Measurements from ENCODE around the gene NALCN.

DNA sequence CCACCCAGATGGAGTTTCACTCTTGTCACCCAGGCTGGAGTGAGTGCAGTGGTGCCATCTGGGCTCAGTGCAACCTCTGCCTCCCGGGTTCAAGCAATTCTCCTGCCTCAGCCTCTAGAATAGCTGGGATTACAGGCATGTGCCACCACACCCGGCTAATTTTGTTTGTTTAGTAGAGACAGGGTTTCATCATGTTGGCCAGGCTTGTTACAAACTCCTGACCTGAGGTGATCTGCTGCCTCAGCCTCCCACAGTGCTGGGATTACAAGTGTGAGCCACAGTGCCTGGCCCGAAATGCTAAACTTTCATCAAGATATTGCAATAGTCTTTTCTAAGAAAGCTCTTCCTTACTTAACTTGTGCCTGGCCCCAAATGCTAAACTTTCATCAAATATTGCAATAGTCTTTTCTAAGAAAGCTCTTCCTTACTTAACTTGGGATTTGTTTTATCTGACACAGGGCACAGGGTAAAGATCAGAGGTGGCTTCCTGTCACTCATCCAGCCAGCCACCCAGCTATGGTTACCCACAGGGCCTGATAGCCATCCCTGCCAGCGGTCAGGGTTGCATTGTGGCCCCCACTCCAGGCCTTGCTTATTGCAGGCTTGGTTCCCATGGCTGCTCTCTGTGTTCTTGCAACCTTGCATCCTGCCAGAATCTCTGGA, 389.4 kb downstream of the NALCN start:
- TF ChIP-seq, protein P1, sequence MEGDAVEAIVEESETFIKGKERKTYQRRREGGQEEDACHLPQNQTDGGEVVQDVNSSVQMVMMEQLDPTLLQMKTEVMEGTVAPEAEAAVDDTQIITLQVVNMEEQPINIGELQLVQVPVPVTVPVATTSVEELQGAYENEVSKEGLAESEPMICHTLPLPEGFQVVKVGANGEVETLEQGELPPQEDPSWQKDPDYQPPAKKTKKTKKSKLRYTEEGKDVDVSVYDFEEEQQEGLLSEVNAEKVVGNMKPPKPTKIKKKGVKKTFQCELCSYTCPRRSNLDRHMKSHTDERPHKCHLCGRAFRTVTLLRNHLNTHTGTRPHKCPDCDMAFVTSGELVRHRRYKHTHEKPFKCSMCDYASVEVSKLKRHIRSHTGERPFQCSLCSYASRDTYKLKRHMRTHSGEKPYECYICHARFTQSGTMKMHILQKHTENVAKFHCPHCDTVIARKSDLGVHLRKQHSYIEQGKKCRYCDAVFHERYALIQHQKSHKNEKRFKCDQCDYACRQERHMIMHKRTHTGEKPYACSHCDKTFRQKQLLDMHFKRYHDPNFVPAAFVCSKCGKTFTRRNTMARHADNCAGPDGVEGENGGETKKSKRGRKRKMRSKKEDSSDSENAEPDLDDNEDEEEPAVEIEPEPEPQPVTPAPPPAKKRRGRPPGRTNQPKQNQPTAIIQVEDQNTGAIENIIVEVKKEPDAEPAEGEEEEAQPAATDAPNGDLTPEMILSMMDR (IDR thresholded peaks at IDR 0.05) = no peak
- no peak for TF ChIP-seq POLR2A (IDR thresholded peaks at IDR 0.05)

All from lower leg skin (tissue), 3 donors.